Fibroblast of upper back skin (primary cell): Measurements from ENCODE around the gene PTPN5.
"Not testable (repeated sequence)": the region's sequence is repeated elsewhere in the genome, so short reads cannot be mapped to it uniquely, and the experiment has no call there.

ENCODE experiments used
- DNase-seq: peaks from one replicate; pipeline ENCODE4 v3.0.0-alpha.2; 2013

Gene PTPN5

DNA sequence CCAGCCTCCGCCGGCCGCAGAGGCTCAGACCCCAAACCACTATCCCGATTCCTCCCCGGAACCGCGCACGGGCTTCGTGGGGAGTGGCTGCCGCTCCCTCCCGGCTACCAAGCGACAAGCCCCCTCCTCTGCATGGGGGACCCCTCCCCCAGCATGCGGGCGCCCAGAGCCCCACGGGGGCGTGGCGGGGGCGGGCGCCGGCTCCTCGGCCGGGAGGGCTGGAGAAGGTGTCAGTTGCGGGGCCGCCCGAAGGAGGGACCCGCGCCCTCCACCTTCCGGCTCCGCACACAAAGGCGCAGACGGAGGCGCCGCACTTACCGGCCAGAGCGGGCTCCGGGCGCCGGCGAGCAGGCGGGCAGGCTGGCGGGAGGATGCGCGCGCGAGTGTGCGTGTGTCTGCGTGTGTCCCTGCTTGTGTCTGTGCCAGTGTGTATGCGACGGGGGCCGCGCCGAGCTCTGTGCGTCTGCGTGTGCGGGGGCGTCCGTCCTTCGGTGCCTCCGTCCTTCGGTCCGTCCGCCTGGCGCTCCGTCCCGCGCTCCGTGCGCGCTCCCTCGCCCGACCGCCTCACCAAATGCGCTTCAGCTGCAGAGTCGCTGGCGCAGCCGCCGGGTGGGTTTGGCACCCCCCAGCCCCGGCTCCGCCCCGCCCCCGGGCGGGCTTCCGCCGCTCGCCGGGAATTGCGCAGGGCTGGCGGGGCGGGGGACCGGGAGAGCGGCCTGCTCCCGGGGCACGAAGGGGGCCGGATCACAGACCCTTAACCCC, at the start of gene PTPN5:
PTPN5 (minus strand) TSS at position 592 of the 762 bp plus-strand sequence. CDS start 19,840 bp downstream, outside the sequence.
- no peak for DNase-seq

DNA sequence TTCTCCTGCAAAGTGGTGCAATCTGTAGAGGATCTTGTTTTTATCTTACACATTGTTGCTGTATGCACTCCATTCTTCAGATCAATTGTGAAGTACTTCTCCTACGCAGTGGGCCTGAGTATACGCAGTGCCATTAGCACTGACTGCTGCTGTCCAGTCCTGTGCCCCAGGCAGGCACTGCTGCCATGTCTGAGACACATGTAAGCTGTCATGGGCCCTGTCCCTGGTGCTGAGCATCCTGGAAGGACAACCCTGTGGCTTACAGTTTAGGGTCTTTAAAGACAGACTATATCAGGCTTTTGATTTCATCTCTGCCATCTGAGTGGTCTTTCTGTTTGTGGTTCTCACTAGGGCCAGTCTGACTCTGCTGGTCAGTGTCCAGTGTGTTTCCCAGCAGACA, 44.8 kb upstream of the PTPN5 start:
- DNase-seq, result no peak

DNA sequence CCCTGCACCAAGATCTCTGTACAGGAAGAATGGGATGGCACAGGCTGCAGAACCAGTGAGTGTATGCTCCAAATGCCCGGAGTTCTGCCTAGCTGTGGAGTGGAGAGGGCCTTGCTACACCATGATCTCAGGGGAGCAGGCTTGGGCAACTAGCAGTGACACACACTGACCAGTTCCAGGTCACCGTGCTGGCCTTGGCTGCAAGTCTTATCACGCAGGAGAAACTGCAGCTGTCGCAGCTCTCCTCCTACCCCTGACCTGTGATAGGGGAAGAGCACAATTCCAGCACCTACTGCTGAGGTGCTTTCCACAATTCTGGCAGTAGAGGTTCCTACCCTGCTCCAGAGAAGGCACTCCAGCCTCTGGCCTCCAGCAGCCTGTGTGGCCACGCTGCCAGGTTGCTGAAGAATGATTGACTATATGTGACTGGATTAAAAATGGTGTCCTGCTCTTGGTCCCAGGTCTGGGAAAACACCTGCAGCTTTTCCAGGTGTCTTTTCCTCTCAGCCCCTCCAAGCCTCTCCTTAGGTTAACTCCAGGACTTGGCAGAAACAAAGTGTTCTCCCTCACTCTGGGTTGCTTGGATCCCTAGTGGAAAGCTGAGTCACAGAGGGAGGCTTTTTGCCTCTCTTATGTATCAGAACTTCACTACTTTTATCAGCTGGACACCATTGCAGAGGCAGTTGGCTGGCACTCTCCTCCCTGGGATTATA, 43.3 kb upstream of the PTPN5 start:
- DNase-seq, result no peak

DNA sequence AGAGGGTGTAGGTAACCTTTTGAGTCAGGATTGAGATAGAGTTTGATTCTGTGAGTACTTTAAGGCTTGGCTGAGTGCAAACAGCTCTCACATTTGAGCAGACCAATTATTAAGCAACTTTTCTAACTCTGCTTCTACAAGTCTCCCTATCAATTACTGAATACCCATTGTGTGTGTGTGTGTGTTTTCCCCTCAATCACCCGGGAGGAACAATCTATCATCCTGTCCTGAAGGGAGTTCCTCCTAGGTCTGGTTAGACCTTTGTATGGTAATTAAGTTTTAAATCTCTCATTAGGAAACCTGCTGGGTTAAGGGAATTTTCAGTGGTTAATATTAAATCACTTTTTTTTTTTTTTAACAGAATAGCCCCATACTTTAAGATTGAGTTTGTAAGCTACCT, 28.6 kb upstream of the PTPN5 start:
- not testable (repeated sequence) for DNase-seq

DNA sequence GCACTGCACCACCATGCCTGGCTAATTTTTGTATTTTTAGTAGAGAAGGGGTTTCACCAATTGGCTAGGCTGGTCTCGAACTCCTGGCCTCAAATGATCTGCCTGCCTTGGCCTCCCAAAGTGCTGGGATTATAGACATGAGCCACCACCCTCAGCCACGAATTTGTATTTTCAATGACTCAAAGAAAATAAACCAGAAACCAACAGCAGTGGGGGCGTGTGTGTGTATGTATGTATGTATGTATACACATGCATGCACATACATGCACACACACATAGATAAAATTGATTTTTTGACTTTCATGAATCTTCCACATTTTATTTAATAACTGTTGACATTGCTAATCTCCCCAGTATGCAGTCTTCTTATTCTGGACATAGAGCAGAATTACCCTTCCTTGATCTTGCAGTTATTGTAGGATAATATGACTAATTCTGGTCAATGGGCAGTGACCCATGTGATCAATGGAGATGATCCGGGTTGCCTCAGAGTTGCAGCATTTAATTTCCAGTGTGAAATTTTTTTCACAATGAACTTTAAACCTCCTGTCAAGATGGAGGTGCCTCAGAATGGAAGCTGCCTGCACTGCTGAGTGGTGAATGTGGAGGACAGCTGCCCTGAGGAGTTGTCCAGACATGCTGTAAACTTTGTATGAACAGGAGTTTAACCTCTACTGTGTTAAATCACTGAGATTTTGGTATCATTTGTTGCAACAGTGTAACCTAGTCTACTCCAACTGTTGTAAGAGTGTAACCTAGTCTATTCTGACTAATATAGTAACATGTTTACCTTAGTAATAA, 12.8 kb upstream of the PTPN5 start:
- no peak for DNase-seq

DNA sequence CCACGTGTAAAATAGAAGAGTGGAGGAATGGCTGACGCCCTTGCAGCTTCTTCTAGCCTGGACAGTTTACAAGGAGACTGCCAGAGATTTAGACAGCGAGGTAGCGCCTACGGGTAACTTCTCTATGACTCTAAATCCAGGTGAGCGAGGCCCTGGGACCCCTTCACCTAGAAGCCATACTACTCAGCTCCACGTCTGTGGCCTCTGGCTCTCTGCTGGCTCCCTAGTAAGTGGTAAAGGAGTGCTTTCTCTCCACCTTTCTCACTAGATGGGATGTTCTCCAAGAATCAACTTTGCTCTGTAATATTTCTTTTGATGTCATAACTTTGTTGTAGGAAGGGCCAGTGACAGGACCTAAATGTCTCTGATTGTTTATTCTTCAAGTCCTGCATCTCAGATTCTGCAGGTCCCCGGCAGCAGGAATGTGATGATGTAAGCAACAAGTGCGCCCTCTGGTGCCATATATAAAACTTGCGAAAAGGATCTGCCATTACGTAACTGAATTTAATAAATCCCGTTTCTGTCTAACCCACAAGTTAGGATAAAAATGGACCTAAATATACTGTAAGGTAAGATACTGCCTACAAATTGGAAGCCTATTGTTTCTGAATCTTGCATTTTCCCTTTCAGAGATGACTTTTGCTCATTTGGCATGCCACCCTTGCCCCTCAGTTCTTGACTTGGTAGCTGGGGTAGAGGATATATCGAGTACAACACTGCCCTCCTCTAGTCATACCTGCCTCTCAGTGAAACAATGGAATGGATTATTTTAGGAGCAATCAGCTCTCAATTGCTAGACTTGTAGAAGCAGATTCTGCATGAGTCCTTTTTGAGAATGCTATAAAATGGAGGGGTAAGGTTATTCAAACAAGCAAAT, 11.0 kb upstream of the PTPN5 start:
- DNase-seq, result peak; percentile 67

DNA sequence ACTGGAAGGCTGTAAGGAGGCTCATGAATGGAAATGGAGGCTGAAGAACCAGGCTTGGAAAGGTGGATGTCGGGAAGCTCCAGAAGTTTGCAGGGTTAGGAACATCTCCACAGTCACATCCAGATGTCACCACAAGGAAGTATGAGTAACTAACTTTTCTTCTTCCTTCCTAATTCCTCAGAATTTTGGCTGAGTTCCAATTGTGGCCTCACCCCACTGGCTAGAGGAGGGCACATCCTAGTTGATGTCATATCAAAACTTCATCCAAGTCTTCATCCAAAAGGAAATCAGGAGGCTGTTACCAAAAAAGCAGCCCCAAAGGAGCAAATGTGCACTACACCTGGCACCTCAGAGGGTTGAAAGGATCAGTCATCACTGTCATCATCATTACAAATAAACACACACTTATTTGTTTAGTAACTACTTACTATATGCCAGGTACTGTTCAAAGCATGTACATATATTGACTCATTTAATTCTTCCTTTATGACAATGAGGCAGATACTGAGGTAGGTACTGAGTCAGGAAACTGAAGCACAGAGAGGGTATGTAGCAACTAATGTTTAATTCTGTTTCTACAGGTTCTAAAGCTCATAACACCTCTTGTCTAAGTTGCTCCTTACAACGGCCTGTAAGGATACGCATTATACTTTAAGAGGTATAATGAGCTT, 7.3 kb upstream of the PTPN5 start:
- DNase-seq, result no peak

DNA sequence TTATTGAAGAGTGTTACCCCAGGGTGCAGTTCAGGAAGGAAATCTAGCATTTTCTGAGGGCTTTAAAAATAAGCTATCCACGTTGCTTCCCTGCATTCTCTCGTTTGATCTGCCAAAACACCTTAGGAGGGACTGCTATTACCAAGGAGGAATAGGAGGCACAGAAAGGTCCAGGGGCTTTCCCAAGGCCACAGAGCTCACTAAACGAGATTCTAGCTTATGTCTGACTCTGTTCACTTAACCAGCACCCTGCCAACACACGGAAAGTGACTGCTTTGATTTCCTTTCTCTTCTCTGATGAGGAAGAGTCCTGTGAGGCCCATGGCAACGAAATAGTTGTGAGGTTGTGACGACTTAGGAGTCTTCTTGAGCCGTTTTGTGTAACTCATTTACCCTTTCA, 3.4 kb upstream of the PTPN5 start:
- DNase-seq, result no peak

DNA sequence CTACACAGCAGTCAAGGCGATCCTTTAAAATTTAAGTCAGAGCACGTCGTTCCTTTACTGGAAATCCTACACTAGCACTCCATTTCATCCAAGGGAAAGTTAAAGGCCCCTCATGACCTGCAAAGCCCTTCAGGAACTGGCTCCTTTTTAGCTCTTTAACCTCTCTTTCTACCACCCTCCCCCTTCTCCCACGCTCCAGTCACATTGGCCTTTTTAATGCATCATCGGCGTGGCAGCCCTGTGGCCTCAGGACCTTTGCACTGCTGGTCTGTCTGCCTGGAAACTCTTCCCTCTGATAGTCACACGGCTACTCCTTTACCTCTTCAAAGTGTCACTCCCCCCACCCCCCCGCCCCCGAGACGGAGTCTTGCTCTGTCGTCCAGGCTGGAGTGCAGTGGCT, 1.2 kb upstream of the PTPN5 start:
- DNase-seq, result no peak

DNA sequence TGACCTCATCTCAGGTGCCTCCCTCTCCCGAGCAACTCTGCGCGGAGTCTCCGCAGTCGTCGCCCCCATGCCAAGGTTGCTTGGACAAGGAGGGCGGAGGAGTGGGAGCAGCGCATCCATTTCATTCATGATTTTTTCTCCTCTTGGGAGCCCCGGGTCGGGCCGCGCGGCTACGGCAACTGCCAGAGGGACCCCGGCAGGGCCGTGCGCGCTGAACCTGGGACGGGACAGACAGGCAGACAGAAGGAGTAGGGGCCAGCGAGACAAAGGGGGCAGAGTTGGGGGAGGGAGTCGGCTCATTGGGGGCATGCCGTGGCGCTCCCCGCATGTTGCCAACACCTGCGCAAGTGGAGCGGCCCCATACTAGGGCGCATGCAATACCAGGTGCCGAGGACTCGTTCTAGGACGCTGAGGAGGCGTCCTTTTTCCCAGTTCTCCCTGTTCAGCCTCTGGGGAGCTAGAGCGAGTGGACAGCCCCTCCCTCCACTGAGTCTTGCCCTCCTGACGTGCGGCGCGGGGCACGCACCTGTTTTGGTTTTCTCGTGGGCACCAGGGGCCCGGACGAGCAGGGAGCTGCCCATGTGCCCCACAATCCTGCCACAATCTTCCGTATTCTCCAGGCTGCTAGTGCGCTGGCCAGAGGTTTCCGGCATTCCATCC, 501 bp upstream of the PTPN5 start:
- no peak for DNase-seq

DNA sequence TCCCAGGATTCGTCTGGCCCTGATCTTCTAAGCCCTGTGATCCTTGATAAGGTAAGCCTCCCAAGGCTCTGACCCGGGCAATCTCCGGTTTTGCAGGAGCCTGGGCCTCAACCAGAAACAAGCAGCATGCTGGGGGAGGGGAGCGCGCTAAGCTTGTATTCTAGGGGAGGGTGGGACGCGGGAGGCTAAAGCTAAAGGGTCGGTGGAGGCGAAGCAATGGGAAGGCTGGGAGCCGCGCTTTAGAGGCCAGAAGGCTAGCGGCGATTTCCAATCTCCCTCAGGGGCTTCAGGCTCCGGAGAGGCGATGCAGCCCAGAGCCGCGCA, 753 bp downstream of the PTPN5 start:
- DNase-seq, result no peak

DNA sequence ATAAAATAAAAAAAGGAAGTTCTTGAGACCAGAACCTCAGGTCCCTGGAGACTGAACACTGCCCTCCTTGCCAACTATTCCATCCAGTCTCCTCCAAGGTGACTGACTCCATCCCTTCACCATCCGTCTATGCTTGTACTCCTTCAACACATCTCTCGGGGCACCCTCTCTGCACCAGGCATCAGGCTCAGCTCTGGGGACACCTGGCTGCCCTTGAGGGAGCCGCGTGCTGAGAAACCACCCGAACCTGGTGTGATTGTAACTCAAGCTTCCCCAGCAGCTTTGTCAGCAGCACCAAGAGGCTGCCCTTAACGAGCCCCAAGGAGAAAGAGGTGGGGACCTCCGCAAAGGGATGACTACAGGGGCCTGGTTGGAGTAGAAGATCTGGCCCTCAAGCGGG, 1.7 kb downstream of the PTPN5 start:
- no peak for DNase-seq

DNA sequence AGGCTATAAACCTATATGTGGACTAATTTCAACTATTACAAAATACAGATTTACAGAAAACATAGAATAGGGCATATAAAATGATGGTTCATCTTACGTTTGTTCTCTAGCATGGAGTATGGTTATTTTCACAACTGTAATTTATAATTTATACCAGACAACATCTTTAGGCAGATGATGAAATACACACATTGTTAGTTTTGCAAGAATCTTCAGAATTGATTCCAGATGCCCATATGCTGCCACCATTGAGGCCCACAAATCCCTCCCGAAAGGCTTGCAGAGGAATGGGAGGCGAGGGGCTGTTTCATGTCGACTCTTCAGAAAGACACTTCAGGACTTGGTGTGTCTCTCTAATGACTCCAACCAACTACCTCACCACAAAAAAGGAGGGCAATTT, 6.2 kb downstream of the PTPN5 start:
- peak; percentile 18 for DNase-seq

DNA sequence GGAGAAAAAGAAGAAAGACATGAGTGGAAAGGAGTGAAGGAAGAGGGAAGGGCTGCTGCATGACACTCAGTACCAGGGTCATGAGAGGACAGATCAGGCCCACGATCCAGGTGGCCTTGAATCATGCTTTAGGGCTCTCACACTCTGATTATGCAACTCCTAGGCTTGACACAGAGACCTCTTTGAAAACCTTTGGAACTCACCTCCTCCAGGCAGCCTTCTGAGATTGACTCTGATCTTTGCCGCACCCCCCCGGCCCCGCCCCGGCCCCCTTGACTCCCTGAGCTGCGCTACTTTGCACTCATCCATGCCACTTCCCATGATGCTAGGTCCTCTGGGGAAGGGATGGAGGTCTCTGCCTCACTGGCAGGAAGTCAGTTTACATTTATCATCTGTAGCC, 10.7 kb downstream of the PTPN5 start:
- DNase-seq, result no peak

DNA sequence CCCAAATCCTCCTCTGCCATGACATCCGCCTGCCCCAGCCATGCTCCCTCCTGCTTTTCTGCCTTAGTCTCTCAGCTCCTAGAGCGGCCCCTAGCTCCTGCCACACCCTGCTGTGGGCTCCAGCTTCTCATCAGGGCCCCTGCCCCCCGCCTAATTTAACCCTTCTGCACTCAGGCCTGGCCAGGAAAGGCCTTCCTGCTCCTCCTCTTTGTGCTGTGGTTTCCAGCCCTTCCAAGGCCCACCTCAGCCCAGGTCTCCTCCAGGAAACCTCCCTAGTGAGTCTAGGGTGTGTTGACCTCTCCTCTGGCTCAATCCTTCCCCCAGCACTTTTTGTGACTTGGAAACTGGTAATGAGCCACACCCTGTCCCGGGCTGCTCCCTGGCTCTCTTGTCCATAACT, 11.3 kb downstream of the PTPN5 start:
- no peak for DNase-seq

DNA sequence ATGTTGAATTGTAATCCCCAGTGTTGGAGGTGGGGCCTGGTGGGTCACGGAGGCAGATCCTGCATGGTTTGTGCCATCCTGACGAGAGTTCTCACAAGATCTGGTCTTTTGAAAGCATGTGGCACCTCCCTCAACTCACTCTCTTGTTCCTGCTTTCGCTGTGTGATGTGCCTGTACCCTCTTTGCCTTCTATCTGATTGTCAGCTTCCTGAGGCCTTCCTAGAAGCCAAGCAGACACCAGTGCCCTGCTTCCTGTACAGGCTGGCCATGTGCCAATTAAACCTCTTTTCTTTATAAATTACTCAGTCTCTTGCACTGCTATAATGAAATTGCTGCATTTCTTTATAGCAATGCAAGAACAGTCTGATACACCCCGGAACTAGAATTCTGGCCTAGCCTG, 13.1 kb downstream of the PTPN5 start:
- no peak for DNase-seq

DNA sequence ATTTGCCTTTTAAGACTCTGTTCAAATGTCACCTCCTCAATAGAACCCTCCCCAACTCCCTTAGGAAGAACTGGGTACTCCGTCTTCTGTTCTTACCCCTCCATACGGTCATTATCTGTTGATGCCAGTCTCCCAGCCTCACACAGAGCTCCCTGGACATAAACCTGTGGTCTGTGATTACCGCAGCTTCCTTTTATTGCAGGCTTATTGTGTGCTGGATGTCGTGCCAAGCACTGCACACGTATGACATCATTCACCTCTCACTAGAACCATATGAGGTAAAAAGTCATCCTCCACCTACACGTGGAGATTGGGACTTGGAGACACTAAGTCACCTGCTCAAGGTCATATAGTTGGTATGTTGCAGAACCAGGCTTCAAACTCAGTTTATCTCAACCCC, 15.3 kb downstream of the PTPN5 start:
- no peak for DNase-seq

DNA sequence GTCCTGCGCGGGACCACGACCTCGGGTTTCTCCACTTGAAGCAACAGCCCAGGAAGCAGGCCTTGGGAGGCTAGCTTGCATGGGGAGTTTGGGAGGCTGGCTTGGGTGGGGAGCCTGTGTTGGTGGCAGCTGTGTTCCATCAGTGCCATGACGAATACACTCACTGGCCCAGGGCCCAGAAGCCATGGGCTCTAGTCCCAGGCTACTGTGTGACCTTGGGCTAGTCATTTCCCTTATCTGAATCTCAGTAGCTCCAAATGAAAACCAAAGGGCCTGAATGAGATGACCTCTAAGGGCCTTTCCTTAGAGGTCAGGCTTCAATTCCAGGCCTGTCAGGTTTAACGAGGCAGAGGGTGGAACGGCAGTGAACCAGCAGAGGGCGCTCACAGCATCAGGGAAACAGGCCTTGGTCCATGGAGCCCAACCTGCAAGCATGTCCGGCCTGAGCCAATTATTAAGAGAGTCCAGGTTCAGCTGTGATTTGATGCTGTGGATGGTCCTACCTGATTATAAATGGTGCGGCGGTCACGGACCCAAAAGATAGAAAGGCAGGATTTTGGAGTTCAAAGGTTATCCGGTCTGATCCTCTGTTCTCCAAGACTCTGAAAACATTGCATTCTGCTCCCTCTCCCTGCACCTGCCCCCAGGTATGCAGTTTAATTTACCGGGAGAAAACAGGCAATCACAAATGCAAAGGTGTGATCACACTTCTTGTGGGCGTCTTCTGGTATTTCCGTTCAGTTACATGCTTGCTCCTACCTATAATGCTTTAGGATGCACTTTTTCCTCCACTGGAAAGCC, 15.9 kb downstream of the PTPN5 start:
- peak; percentile 39 for DNase-seq

DNA sequence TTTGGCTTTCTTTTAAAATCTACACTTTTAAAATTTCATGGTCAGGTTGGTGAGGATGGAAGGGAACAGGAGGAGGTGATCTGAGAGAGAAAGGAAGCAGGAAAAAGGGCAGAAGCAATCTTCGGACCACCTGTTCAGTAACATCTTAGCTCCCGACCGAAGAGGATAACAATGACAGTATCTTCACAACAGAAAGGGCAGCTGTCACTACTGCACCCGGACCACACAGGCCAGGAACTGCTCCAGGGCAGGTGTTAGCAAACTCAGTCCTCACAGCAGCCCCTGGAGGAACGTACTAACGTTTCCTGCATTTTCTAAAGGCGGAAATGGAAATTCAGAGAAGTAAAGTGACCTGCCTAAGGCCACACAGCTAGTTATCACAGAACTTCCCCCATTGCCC, 16.8 kb downstream of the PTPN5 start:
- DNase-seq, result no peak

DNA sequence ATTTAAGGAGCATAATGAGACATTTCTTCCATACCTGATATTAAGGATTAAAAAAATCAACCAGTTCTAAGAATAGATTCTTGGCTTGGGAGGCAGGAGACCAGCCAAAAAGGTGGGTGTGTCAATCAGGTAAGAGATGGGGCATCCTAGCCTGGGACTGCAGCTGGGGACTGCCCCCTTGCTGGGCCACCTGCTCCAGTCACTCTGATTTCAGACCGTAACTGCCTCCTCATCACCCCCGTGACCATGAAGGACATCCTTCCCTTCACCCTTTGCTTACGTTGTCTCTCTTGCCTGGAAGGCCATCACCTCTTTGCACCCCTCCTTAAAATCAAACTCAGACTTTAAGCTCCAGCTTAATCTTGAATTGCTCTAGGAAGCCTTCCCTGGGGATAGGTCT, 17.9 kb downstream of the PTPN5 start:
- DNase-seq, result no peak

DNA sequence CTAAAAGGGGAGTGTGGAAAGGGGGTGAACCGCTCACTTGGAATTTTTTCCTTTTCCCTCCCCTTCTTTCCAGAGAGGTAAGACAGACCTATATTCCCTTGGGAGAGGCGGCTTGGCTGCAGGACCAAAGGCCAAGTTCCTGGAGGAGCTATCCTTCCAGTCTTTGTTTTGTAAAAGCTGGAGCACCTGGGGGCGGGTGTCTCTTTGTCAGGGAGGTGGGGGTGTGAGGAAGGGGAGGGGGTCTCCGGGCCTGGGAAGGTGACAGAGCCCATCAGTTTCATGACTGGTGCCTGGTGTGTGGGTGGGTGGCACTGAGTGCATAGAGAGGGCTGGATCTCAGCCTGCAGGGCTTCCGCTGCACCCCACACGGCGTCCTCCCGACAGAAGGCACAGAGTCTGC, 18.5 kb downstream of the PTPN5 start:
- DNase-seq, result no peak
